HEK293 (cell line): ENCODE data around the gene KLHL25.
"Not testable (repeated sequence)": the region's sequence is repeated elsewhere in the genome, so short reads cannot be mapped to it uniquely, and the experiment has no call there.

Source experiments
- KLF16 ChIP-seq: fragments of 450-650 bp; formaldehyde crosslinking; IDR thresholded peaks from 2 replicates; pipeline ENCODE4 v1.5.1; 2017; ENCODE audit warnings: missing biosample characterization, missing genetic modification characterization
- ZBTB7A ChIP-seq: fragments of 450-650 bp; formaldehyde crosslinking; IDR thresholded peaks from 2 replicates; pipeline ENCODE4 v1.5.1; 2016; ENCODE audit warnings: low read depth, missing biosample characterization, missing genetic modification characterization
- ZNF23 ChIP-seq: fragments of 450-650 bp; formaldehyde crosslinking; IDR thresholded peaks from 2 replicates; pipeline ENCODE4 v1.5.1; 2016; ENCODE audit warnings: missing biosample characterization, missing genetic modification characterization, borderline replicate concordance
- ZNF571 ChIP-seq: fragments of 450-650 bp; formaldehyde crosslinking; IDR thresholded peaks from 2 replicates; pipeline ENCODE4 v1.5.0; 2017; ENCODE audit warnings: missing biosample characterization, missing genetic modification characterization
- ZNF792 ChIP-seq: fragments of 450-650 bp; formaldehyde crosslinking; IDR thresholded peaks from 2 replicates; pipeline ENCODE4 v1.5.1; 2016; ENCODE audit warnings: missing biosample characterization, missing genetic modification characterization
- TF ChIP-seq, protein P1 (sequence below): fragments of 450-650 bp; formaldehyde crosslinking; IDR thresholded peaks from 2 replicates; pipeline ENCODE4 v1.5.1; 2016; ENCODE audit warnings: missing biosample characterization, missing genetic modification characterization
- TF ChIP-seq, protein P2 (sequence below): fragments of 450-650 bp; formaldehyde crosslinking; IDR thresholded peaks from 2 replicates; pipeline ENCODE4 v1.5.1; 2016; ENCODE audit warnings: missing biosample characterization, missing genetic modification characterization

DNA sequence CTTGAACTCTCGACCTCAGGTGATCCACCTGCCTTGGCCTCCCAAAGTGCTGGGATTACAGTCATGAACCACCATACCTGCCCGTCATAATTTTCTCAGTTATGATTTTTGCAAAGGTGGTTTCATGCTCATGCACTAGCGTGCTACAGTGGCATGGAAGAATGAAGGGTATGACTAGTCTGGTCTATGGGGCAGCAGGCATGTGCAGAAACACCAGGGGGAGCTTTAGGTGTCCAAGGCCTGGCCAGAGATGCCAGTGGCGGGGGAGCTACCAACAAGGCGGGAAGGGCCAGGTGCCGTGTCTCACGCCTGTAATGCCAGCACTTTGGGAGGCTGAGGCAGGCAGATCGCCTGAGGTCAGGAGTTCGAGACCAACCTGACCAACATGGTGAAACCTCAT lies 7.9 kb upstream of the KLHL25 start:
- not testable (repeated sequence) for TF ChIP-seq ZNF792 (tag by site-specific recombination); ZBTB7A (tag by site-specific recombination); ZNF23 (tag by site-specific recombination); KLF16; ZNF571 (tag by site-specific recombination)
- TF ChIP-seq, protein P1, sequence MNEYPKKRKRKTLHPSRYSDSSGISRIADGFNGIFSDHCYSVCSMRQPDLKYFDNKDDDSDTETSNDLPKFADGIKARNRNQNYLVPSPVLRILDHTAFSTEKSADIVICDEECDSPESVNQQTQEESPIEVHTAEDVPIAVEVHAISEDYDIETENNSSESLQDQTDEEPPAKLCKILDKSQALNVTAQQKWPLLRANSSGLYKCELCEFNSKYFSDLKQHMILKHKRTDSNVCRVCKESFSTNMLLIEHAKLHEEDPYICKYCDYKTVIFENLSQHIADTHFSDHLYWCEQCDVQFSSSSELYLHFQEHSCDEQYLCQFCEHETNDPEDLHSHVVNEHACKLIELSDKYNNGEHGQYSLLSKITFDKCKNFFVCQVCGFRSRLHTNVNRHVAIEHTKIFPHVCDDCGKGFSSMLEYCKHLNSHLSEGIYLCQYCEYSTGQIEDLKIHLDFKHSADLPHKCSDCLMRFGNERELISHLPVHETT (tag by site-specific recombination): not testable (repeated sequence)
- TF ChIP-seq, protein P2, sequence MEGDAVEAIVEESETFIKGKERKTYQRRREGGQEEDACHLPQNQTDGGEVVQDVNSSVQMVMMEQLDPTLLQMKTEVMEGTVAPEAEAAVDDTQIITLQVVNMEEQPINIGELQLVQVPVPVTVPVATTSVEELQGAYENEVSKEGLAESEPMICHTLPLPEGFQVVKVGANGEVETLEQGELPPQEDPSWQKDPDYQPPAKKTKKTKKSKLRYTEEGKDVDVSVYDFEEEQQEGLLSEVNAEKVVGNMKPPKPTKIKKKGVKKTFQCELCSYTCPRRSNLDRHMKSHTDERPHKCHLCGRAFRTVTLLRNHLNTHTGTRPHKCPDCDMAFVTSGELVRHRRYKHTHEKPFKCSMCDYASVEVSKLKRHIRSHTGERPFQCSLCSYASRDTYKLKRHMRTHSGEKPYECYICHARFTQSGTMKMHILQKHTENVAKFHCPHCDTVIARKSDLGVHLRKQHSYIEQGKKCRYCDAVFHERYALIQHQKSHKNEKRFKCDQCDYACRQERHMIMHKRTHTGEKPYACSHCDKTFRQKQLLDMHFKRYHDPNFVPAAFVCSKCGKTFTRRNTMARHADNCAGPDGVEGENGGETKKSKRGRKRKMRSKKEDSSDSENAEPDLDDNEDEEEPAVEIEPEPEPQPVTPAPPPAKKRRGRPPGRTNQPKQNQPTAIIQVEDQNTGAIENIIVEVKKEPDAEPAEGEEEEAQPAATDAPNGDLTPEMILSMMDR (tag by site-specific recombination): not testable (repeated sequence)
